GM12878 (cell line): ENCODE data around the gene CISTR. TPM values are rescaled to one million over a fixed set of nuclear protein-coding genes. Genes with fewer than 3 reads are reported as not detected.

Experiments
- ATAC-seq: fragments of 200-7000 bp; cut with Tn5 transposase; 3 replicates; pipeline ENCODE4 v1.9.1; 2020; ENCODE audit warnings: mild to moderate bottlenecking, moderate library complexity
- BruUV-seq: library from RNA; stranded (reverse); fragments of 400-500 nt; replicated peaks from 2 replicates; lab custom pipeline; 2021; lab: Mats Ljungman, UMichigan
- CTCF ChIA-PET: fragments of 300-600 bp; sonication (Branson Sonifier 250); formaldehyde crosslinking; extraction: SDS; loops from one replicate; lab custom pipeline; 2021; ENCODE audit warnings: inconsistent platforms; lab: Yijun Ruan, JAX
- POLR2A ChIA-PET: fragments of 350-600 bp; formaldehyde crosslinking; extraction: SDS; loops from one replicate; lab custom pipeline; 2021; ENCODE audit warnings: inconsistent platforms; lab: Charles Lee
- RAD21 ChIA-PET: fragments of 300-600 bp; sonication (Branson Sonifier 250); formaldehyde crosslinking; loops from one replicate; lab custom pipeline; 2023; ENCODE audit warnings: antibody characterized with exemption; ENCODE audit not compliant: unreplicated experiment; lab: Charles Lee
- SMC1A ChIA-PET: fragments of 300-600 bp; sonication (Branson Sonifier 250); formaldehyde crosslinking; loops from one replicate; lab custom pipeline; 2023; ENCODE audit not compliant: unreplicated experiment, uncharacterized antibody; lab: Charles Lee
- DNase-seq: peaks from one replicate; pipeline ENCODE4 v3.0.0-alpha.2; 2011; ENCODE audit warnings: low read depth, low spot score
- FAIRE-seq: peaks from 3 replicates; lab custom pipeline; 2011; peaks lifted over from hg19 to GRCh38; lab: Jason Lieb, UNC
- H2AFZ ChIP-seq: 2 replicates; pipeline ENCODE4 v1.6.0; 2011; ENCODE audit warnings: low read depth, low read length, control low read depth; ENCODE audit not compliant: control insufficient read depth
- H3K27ac ChIP-seq: 2 replicates; pipeline ENCODE4 v1.5.1; 2011; ENCODE audit warnings: control low read depth; ENCODE audit not compliant: control insufficient read depth, insufficient read depth
- H3K27me3 ChIP-seq, 2 experiments: replicated peaks in 1 of 2; 2 replicates each; pipeline versions ENCODE4 v1.6.0 to v1.6.1; 2011; ENCODE audit warnings: low read length in 1 of 2; ENCODE audit not compliant: control insufficient read depth in 2 of 2, insufficient read depth in 2 of 2
- H3K36me3 ChIP-seq, 2 experiments: 2 replicates each; pipeline ENCODE4 v1.5.1; 2011; ENCODE audit warnings: low read length in 1 of 2; ENCODE audit not compliant: control insufficient read depth in 2 of 2, insufficient read depth in 2 of 2
- H3K4me1 ChIP-seq: 2 replicates; pipeline ENCODE4 v1.6.1; 2011; ENCODE audit warnings: mild to moderate bottlenecking, low read length, moderate library complexity, mixed read lengths; ENCODE audit not compliant: control insufficient read depth, insufficient read depth
- H3K4me2 ChIP-seq: 2 replicates; pipeline ENCODE4 v1.6.0; 2011; ENCODE audit warnings: control low read depth; ENCODE audit not compliant: control insufficient read depth, insufficient read depth
- H3K4me3 ChIP-seq: fragments of 200-600 bp; sonication (generic); 2 replicates; pipeline ENCODE4 v1.5.1; 2016
- H3K79me2 ChIP-seq: 2 replicates; pipeline ENCODE4 v1.6.0; 2011; ENCODE audit warnings: low read length; ENCODE audit not compliant: control insufficient read depth, insufficient read depth
- H3K9ac ChIP-seq: 2 replicates; pipeline ENCODE4 v1.8.0; 2011; ENCODE audit warnings: low read length, control low read depth, mixed read lengths; ENCODE audit not compliant: control insufficient read depth, insufficient read depth
- H3K9me3 ChIP-seq: replicated peaks from 3 replicates; pipeline ENCODE4 v1.5.1; 2011; ENCODE audit warnings: mild to moderate bottlenecking, low read length; ENCODE audit not compliant: control insufficient read depth, insufficient read depth
- H4K20me1 ChIP-seq: 2 replicates; pipeline ENCODE4 v1.6.0; 2011; ENCODE audit not compliant: control insufficient read depth, insufficient read depth
- EP300 ChIP-seq, 2 experiments: fragments of 150-350 bp in 1 of 2; IDR thresholded peaks; 2 replicates each; pipeline ENCODE4 v1.6.1; 2011 to 2012; ENCODE audit warnings: low read depth in 2 of 2, low read length in 2 of 2, borderline replicate concordance in 1 of 2, improper control_type of control experiment in 1 of 2, inconsistent platforms in 1 of 2; ENCODE audit not compliant: control insufficient read depth in 1 of 2
- JUNB ChIP-seq: IDR thresholded peaks from 2 replicates; pipeline ENCODE4 v1.6.1; 2016; ENCODE audit warnings: antibody characterized with exemption, mild to moderate bottlenecking
- NRF1 ChIP-seq: conservative IDR thresholded peaks from 2 replicates; pipeline ENCODE4 v1.6.1; 2011; ENCODE audit warnings: mild to moderate bottlenecking, low read depth, low read length, improper control_type of control experiment
- SREBF1 ChIP-seq: IDR thresholded peaks from 2 replicates; pipeline ENCODE4 v1.6.1; 2012; ENCODE audit warnings: mild to moderate bottlenecking, low read length
- WRNIP1 ChIP-seq: IDR thresholded peaks from 2 replicates; pipeline ENCODE4 v1.6.1; 2011; ENCODE audit warnings: low read depth, low read length, improper control_type of control experiment, borderline replicate concordance
- WGBS: methylation state at CpG from one replicate; pipeline ENCODE4 v1.1.6; 2016; ENCODE audit warnings: low lambda C conversion rate; ENCODE audit not compliant: insufficient replicate concordance, insufficient coverage; ENCODE audit errors: missing lambda C conversion rate; 5-methylcytosine and 5-hydroxymethylcytosine counted together
- in situ Hi-C: fragments of 300-500 bp; cut with MboI; formaldehyde crosslinking; loops from 9 replicates; pipeline ENCODE4 v1.14.3; 2018; ENCODE audit warnings: mixed read lengths
- intact Hi-C: fragments of 100-400 bp; cut with micrococcal nuclease; formaldehyde crosslinking; loops from one replicate; pipeline ENCODE4 v1.14.2; 2022; ENCODE audit not compliant: unreplicated experiment
- polyA plus RNA-seq, 11 experiments: library from polyadenylated mRNA; depleted of rRNA in 4 of 11; unstranded in 6 of 11; stranded (reverse) in 5 of 11; fragments of >200 nt; fragmentation: Nextera tagmentation in 4 of 11; fragmentation: Illumina TruSeq in 1 of 11; extraction: Ambion mirVana in 4 of 11; extraction: Trizol in 1 of 11; gene quantifications; 1 replicate in 1 of 11; 2 replicates in 10 of 11; pipeline versions ENCODE4 v1.2.1 to v1.2.3, GENCODE V29; 2011 to 2016; ENCODE audit warnings: inconsistent platforms in 2 of 11, missing spikeins in 2 of 11, low read depth in 1 of 11
- total RNA-seq, 4 experiments: library from RNA; depleted of rRNA in 3 of 4; stranded (reverse); fragments of >200 nt in 3 of 4; fragmentation: Illumina TruSeq in 1 of 4; extraction: Trizol in 1 of 4; gene quantifications; 2 replicates each; pipeline versions ENCODE4 v1.2.1 to v1.2.3, GENCODE V29; 2013 to 2021

The CISTR gene
- total and polyA plus RNA-seq, 10 of the 15 experiments (the other 5 are each of a cell fraction or from before 2014, with no cell fraction given): 0.26 TPM; not detected in 9

- H3K27ac ChIP-seq: no peak overlapping the region
- no peaks in the 10 kb centered on the region; a peak in 1 of 4 replicates for H3K27me3 ChIP-seq
- H3K4me1 ChIP-seq: peaks cover 8% of the 10 kb centered on the region; the same call in 1 of the 2 replicates
- no TSS peak for BruUV-seq
- no peaks in the 10 kb centered on the region for H3K36me3 ChIP-seq
- in situ Hi-C loops (no loop called here), intact Hi-C loops (no loop called here)
- DNase-seq (no peak), FAIRE-seq (no peak), ATAC-seq (no peak)
- ChIA-PET RAD21 (no interaction called here), CTCF (interaction anchor here (0.8 to 18.6 kb wide), 8 partner anchors 12 to 52 kb away, joined by 3 to 341 read pairs (median 6); partner anchors contain the start of gene CISTR), POLR2A (no interaction called here), SMC1A (interaction anchor here (0.9 to 11.0 kb wide), 5 partner anchors 9 to 28 kb away, joined by 3 to 128 read pairs (median 4); no protein-coding TSS in a partner anchor)
- no peaks in the 10 kb centered on the region for H3K79me2 ChIP-seq
- TF ChIP-seq SREBF1 (no peak), JUNB (no peak), EP300 (IDR thresholded peaks at IDR 0.05; ENCODE audit: borderline replicate concordance in 1 of 2, control insufficient read depth in 1 of 2, low read depth in 2 of 2, low read length in 2 of 2) (no peak), NRF1 (no peak)
- no peaks in the 10 kb centered on the region for H4K20me1 ChIP-seq
- H3K4me2 ChIP-seq: no peak overlapping the region
- no peak overlapping the region for H3K9ac ChIP-seq
- H3K9me3 ChIP-seq: no peaks in the 10 kb centered on the region
- H3K4me3 ChIP-seq: no peak overlapping the region
- no peak overlapping the region for H2AFZ ChIP-seq
These were observed 22.1 kb downstream of the CISTR start for GRCh38 chr12:53729644-53730043.

GRCh38 chr12:53728206-53728605 lies 23.6 kb downstream of the CISTR start:
- POLR2A ChIA-PET: interaction anchor here (0.9 to 2.2 kb wide), 6 partner anchors 11 to 29 kb away, joined by 3 to 11 read pairs (median 6); no protein-coding TSS in a partner anchor
- intact Hi-C loops: no loop called here
- no peak overlapping the region for H3K9ac ChIP-seq
- H3K4me2 ChIP-seq: peak overlapping the region; percentile 73
- RAD21 ChIA-PET: interaction anchor here (0.9 to 5.9 kb wide), 5 partner anchors 8 to 383 kb away, joined by 3 to 48 read pairs (median 3); no protein-coding TSS in a partner anchor
- H3K4me1 ChIP-seq: peaks cover 12% of the 10 kb centered on the region; the same call in 1 of the 2 replicates
- no peak for FAIRE-seq
- in situ Hi-C loops: no loop called here
- no peak for DNase-seq
- no peaks in the 10 kb centered on the region; a peak in 1 of 4 replicates for H3K27me3 ChIP-seq
- WGBS: 90% methylated on average over 7 of the region's 7 CpGs
- CTCF ChIA-PET: interaction anchor here (0.9 to 18.6 kb wide), 12 partner anchors 8 to 220 kb away, joined by 3 to 341 read pairs (median 4); partner anchors contain the start of gene CISTR
- 0 out of 2 replicates have a peak overlapping the region, but pooled peaks have one; percentile 24 for H3K27ac ChIP-seq
- H2AFZ ChIP-seq: peak overlapping the region; percentile 89
- H3K9me3 ChIP-seq: no peaks in the 10 kb centered on the region
- no peaks in the 10 kb centered on the region for H3K79me2 ChIP-seq
- H3K36me3 ChIP-seq: no peaks in the 10 kb centered on the region
- ATAC-seq: no peak
- no TSS peak for BruUV-seq
- H4K20me1 ChIP-seq: no peaks in the 10 kb centered on the region
- SMC1A ChIA-PET: interaction anchor here (0.9 to 11.0 kb wide), 7 partner anchors 9 to 53 kb away, joined by 3 to 128 read pairs (median 4); partner anchors contain the start of gene CISTR
- H3K4me3 ChIP-seq: peak overlapping the region; percentile 53
- TF ChIP-seq WRNIP1: 0 out of 2 replicates have a peak, but pooled peaks have one; percentile 8
- TF ChIP-seq JUNB: no peak
